ENCODE data around the gene GUCA2A. TPM values are rescaled to one million over a fixed set of nuclear protein-coding genes. Genes with fewer than 3 reads are reported as not detected.

Gene GUCA2A
- total RNA-seq, 1 experiment from 2014 or later = not detected

- in situ Hi-C loops (cut with HindIII; ENCODE audit: low pct_unique_long_range_greater_than_20kb, low sequenced_read_pairs) (no loop called here), intact Hi-C loops (cut with micrococcal nuclease; ENCODE audit: unreplicated experiment) (no loop called here)
- Histone ChIP-seq H3K27me3 (ENCODE audit: control insufficient read depth, insufficient read depth, low read length) (no peaks in the 10 kb centered on the region; the same call in 1 of the 2 replicates), H3K9me3 (ENCODE audit: control insufficient read depth, insufficient read depth, low read depth, low read length) (no peaks in the 10 kb centered on the region), H3K4me3 (ENCODE audit: low read depth in 2 of 2, low read length in 2 of 2) (no peak overlapping the region), H3K27ac (ENCODE audit: low read length) (no peak overlapping the region), H3K4me1 (ENCODE audit: control insufficient read depth, insufficient read depth, low read length) (no peaks in the 10 kb centered on the region), H3K36me3 (ENCODE audit: control insufficient read depth, insufficient read depth, low read length) (no peaks in the 10 kb centered on the region)
- CTCF ChIA-PET = interaction anchor here (0.6 to 0.8 kb wide), 10 partner anchors 12 to 632 kb away, joined by 3 to 9 read pairs (median 4); no protein-coding TSS in a partner anchor
- no peak for TF ChIP-seq SIN3A (IDR thresholded peaks at IDR 0.05; ENCODE audit: borderline replicate concordance, insufficient read depth, low read depth, low read length)
- TF ChIP-seq CTCF (IDR thresholded peaks at IDR 0.05) = peak; percentile 94
- no peak for TF ChIP-seq TCF7L2 (IDR thresholded peaks at IDR 0.05; ENCODE audit: low read depth, low read length)
- DNase-seq (ENCODE audit: low read depth, low spot score) (peak; percentile 35), ATAC-seq (peak; percentile 83)
- POLR2A ChIA-PET = interaction anchor here (0.7 kb wide), 1 partner anchor 111 kb away, joined by 3 read pairs; no protein-coding TSS in a partner anchor
- BruUV-seq (replicated peaks) = no TSS peak
Measured at GRCh38 chr1:42146626-42147320, 17.8 kb downstream of the GUCA2A start.

- Histone ChIP-seq H3K9me3 (ENCODE audit: control insufficient read depth, insufficient read depth, low read depth, low read length) (no peaks in the 10 kb centered on the region), H3K4me3 (ENCODE audit: low read depth in 2 of 2, low read length in 2 of 2) (no peak overlapping the region), H3K27me3 (ENCODE audit: control insufficient read depth, insufficient read depth, low read length) (no peaks in the 10 kb centered on the region; the same call in 1 of the 2 replicates), H3K36me3 (ENCODE audit: control insufficient read depth, insufficient read depth, low read length) (no peaks in the 10 kb centered on the region), H3K27ac (ENCODE audit: low read length) (no peak overlapping the region), H3K4me1 (ENCODE audit: control insufficient read depth, insufficient read depth, low read length) (no peaks in the 10 kb centered on the region)
- ATAC-seq (peak; percentile 33; the same call in 1 of the 2 replicates), DNase-seq (ENCODE audit: low read depth, low spot score) (no peak)
- CTCF ChIA-PET = interaction anchor here (0.6 kb wide), 1 partner anchor 28 kb away, joined by 4 read pairs; no protein-coding TSS in a partner anchor
- no peak for TF ChIP-seq SIN3A (IDR thresholded peaks at IDR 0.05; ENCODE audit: borderline replicate concordance, insufficient read depth, low read depth, low read length)
- no peak for TF ChIP-seq CTCF (IDR thresholded peaks at IDR 0.05)
- no peak for TF ChIP-seq POLR2AphosphoS5 (IDR thresholded peaks at IDR 0.05; ENCODE audit: low read depth, low read length)
- no TSS peak for BruUV-seq (replicated peaks)
- intact Hi-C loops (cut with micrococcal nuclease; ENCODE audit: unreplicated experiment) = no loop called here
- in situ Hi-C loops (cut with HindIII; ENCODE audit: low pct_unique_long_range_greater_than_20kb, low sequenced_read_pairs) = no loop called here
- POLR2A ChIA-PET = no interaction called here
Measured at GRCh38 chr1:42145764-42146625, 18.6 kb downstream of the GUCA2A start.

GRCh38 chr1:42145389-42145716 is 19.2 kb downstream of the GUCA2A start:
- Histone ChIP-seq H3K27me3 (ENCODE audit: control insufficient read depth, insufficient read depth, low read length) (no peaks in the 10 kb centered on the region; the same call in 1 of the 2 replicates), H3K9me3 (ENCODE audit: control insufficient read depth, insufficient read depth, low read depth, low read length) (no peaks in the 10 kb centered on the region), H3K4me3 (ENCODE audit: low read depth in 2 of 2, low read length in 2 of 2) (no peak overlapping the region), H3K36me3 (ENCODE audit: control insufficient read depth, insufficient read depth, low read length) (no peaks in the 10 kb centered on the region), H3K27ac (ENCODE audit: low read length) (no peak overlapping the region), H3K4me1 (ENCODE audit: control insufficient read depth, insufficient read depth, low read length) (no peaks in the 10 kb centered on the region)
- DNase-seq (ENCODE audit: low read depth, low spot score) (no peak), ATAC-seq (no peak)
- intact Hi-C loops (cut with micrococcal nuclease; ENCODE audit: unreplicated experiment) = no loop called here
- POLR2A ChIA-PET = no interaction called here
- no TSS peak for BruUV-seq (replicated peaks)
- TF ChIP-seq SIN3A (IDR thresholded peaks at IDR 0.05; ENCODE audit: borderline replicate concordance, insufficient read depth, low read depth, low read length) (no peak), POLR2AphosphoS5 (IDR thresholded peaks at IDR 0.05; ENCODE audit: low read depth, low read length) (no peak), CTCF (IDR thresholded peaks at IDR 0.05) (no peak), REST (IDR thresholded peaks at IDR 0.05; ENCODE audit: insufficient read depth in 1 of 2, low read depth in 2 of 2, low read length in 1 of 2) (no peak), TCF7L2 (IDR thresholded peaks at IDR 0.05; ENCODE audit: low read depth, low read length) (no peak)
- in situ Hi-C loops (cut with HindIII; ENCODE audit: low pct_unique_long_range_greater_than_20kb, low sequenced_read_pairs) = no loop called here
- CTCF ChIA-PET = no interaction called here

Measured in Panc1 (cell line).